GM12801 (cell line): Measurements from ENCODE around the gene VSIG4.

Source experiments
- TF ChIP-seq, protein P1 (sequence below): IDR thresholded peaks from one replicate; pipeline ENCODE4 v1.5.1; 2011; ENCODE audit warnings: control low read depth; ENCODE audit not compliant: insufficient read length; ENCODE audit errors: extremely low read depth

Gene VSIG4

DNA sequence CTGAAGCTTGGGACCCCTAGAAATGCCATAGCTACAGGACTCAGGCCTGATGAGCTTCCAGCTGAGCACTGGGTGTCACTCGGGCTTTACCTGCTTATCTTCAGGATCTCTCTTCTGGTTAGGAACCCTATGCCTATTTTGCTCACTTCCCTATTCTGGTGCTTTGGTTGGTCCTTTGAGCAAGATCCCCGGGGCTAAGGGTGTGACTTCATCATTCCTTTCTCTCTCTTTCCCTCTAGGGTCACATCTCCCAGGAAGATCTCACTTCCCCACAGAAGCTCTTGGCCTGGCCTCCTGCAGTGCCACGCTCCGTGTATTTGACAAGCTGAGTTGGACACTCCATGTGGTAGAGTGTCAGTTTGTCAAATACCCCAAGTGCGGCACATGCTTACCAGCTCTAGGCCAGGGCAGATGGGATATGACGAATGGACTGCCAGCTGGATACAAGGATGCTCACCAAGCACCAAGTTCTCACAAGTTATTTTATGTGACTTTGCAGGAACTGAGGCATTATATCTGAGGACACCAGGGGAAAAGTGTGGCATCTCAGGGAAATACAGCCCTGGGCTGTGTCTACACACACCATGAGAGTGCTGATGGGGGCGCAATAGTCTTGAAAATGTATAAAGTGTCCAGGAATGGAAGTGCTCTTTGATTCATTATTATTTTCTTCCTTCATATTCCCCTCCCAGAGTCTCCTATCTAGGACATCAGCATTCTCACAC is 21.1 kb downstream of the VSIG4 start:
- TF ChIP-seq, protein P1, sequence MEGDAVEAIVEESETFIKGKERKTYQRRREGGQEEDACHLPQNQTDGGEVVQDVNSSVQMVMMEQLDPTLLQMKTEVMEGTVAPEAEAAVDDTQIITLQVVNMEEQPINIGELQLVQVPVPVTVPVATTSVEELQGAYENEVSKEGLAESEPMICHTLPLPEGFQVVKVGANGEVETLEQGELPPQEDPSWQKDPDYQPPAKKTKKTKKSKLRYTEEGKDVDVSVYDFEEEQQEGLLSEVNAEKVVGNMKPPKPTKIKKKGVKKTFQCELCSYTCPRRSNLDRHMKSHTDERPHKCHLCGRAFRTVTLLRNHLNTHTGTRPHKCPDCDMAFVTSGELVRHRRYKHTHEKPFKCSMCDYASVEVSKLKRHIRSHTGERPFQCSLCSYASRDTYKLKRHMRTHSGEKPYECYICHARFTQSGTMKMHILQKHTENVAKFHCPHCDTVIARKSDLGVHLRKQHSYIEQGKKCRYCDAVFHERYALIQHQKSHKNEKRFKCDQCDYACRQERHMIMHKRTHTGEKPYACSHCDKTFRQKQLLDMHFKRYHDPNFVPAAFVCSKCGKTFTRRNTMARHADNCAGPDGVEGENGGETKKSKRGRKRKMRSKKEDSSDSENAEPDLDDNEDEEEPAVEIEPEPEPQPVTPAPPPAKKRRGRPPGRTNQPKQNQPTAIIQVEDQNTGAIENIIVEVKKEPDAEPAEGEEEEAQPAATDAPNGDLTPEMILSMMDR, result no peak

DNA sequence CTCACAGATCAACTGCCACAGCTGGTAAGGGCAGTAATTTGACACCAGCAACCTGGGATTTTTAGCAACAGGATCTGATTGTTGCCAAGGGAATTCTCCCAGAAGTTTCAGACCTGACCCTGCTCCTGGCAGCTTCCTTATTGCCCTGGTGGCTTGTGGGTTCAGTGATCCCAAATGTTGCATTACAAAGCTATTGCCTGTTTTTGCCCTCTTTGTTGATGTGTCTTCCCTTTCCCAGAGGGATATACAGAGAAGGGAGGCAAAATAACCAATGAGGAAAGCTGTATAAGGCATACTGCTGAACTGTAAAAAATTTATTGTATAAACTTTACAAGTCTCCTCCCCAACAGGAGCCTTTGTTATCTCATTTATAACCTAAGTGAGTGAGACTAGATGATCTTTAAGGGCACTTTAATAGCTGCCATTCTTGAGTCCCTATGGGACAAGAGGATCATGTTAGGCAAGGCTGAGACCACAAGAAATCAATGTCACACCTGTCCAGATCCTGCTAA is 22.2 kb downstream of the VSIG4 start:
- TF ChIP-seq, protein P1, result no peak

DNA sequence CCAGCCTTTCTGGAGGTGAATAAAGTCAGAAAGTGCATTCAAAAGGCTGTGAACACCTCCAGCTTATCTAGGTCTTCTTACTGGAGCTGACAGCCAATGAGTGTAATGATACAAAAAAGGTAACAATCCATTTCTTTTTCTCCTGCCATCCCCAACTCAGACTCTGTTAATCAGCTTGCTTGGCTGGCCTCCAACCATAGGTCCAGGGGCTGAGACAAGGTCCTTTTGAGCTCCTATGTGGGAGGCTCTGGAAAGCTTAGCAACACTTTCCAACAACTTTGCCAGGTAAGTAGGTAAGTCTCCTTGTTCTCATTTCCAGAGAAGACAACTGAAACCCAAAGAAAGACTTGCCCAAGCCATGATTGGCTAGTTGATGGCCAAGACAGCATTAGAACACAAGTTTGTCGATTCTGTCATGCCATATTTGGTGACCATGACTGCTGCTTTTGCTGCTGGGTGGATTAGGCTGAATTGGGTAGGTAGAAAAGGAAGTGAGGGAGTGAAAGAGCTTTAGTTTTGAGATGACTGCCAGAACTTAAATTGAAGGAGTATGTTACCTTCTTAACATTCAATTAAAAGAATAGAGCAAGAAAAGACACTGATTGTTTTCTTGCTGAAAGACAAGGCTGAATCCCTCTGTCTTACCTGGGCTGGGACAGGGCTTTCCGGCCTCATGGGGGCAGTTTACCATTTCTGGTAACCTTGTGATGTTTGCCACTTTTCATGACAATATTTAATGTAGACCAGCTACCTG is 22.8 kb downstream of the VSIG4 start:
- TF ChIP-seq, protein P1, result no peak

DNA sequence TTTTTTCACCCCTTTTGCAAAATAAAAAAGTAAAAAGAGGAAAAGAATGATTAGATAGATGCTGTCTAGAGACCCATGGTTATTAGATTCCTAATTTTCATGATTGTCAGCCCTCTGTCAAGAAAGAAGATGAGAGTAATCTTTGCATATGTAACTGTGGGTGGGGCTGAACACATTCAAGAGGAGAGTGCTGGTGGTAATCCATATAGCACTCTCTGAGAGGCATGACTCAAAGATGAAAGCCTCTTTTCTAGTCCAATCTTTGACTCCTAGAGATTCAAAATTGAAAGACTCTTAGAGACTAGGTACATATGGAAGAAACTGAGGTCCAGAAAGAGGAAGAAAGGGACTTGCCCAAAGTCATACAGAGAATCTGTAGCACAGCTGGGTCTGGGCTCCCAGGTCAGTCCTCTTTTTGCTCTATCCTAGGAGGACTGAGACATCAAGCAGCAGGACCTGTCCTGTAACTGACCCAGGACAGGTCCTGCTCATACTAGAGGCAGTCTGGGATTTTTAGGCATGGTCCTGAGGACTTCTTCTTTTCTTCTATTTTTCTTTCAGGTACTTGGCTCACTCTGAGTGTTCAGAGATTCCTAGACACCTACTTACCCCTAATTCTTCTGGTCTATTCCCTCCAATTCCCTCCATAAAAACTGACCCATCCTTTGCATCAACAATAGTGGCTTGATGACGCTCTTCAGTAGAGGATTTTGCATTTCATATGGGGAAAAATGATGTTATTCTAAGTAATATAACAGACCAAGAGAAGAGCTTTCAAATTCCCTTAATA is 23.8 kb downstream of the VSIG4 start:
- TF ChIP-seq, protein P1, result no peak

DNA sequence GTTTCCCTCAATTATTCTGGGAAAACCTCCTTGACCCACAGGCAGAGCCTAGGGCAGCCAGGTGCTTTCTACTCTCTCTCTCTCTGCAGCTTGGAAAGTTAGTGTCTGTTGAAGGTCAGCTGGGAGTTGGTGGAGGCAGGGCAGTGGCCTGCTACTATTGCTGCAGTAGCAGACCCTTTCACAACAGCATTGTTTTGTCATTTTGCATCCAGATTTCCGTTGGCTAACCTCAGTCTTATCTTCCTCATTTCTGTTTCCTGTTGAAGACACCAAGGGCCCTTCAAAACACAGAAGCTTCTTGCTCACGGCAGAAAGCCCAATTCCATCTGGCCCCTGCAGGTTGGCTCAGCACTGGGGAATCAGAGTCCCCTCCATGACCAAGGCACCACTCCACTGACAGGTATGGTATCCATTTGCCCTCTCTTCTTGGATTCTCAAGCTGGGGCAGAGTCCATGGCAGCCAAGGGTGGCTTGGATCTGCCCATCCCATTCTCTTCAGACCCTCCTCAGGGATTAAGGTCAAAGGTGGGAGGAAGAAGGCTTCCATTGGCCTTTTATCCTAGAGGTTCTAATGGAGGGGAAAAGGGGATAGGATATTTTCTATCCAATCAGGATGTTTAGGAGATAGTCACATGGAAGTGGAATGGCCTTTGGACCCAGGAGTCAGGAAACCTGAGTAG is 24.6 kb downstream of the VSIG4 start:
- TF ChIP-seq, protein P1, result no peak

DNA sequence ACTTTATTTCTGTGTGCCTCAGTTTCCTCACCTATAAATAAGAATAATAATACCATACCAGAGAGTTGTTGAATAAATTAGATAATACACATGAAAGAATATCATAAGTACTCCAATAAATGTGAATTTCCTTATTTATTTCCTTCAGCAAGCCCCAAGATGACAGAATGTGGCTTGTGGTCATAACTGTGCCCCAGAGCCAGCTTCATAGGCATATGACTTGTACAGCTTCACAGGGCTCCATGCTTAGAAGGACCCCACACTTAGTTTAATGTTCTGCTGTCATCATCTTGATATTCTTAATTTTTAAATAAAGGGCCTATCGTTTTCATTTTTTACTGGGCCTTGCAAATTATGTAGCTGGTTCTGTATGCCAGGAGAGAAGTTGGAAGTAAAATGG is 25.3 kb downstream of the VSIG4 start:
- TF ChIP-seq, protein P1, result no peak
